ENCODE data around the gene NKAIN2. TPM values are rescaled to one million over a fixed set of nuclear protein-coding genes. Genes with fewer than 3 reads are reported as not detected.

NKAIN2 gene
- total and polyA plus RNA-seq, 12 donors: 0.07 to 3.0 (median 0.28) TPM; not detected in 1

DNA sequence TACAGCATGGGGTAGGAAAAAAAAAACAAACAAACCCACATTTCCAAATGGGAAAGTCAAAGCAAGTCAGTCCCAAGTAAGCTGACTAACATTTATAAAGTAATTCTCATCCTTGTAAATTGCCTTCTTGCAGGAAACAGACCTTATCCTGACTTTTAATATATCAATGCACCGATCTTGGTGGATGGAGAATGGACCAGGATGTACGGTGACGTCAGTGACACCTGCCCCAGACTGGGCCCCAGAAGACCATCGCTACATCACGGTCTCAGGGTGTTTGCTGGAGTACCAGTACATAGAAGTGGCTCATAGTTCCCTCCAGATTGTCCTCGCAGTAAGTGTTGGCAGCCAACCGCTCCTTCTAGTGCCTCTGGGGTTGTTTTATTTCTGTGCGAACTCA lies 854.4 kb downstream of the NKAIN2 start:
- intact Hi-C loops (cut with DNase I): no loop called here
- Histone ChIP-seq H3K4me1 (no peaks in the 10 kb centered on the region), H3K27ac (no peak overlapping the region), H3K9me3 (no peaks in the 10 kb centered on the region), H3K36me3 (no peaks in the 10 kb centered on the region), H3K27me3 (no peaks in the 10 kb centered on the region), H3K4me3 (no peak overlapping the region)
- 86 to 91% methylated on average over 8 of the region's 8 CpGs for WGBS, 2 donors
- TF ChIP-seq, protein P1, sequence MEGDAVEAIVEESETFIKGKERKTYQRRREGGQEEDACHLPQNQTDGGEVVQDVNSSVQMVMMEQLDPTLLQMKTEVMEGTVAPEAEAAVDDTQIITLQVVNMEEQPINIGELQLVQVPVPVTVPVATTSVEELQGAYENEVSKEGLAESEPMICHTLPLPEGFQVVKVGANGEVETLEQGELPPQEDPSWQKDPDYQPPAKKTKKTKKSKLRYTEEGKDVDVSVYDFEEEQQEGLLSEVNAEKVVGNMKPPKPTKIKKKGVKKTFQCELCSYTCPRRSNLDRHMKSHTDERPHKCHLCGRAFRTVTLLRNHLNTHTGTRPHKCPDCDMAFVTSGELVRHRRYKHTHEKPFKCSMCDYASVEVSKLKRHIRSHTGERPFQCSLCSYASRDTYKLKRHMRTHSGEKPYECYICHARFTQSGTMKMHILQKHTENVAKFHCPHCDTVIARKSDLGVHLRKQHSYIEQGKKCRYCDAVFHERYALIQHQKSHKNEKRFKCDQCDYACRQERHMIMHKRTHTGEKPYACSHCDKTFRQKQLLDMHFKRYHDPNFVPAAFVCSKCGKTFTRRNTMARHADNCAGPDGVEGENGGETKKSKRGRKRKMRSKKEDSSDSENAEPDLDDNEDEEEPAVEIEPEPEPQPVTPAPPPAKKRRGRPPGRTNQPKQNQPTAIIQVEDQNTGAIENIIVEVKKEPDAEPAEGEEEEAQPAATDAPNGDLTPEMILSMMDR (IDR thresholded peaks at IDR 0.05): no peak
- no peak for DNase-seq
- ATAC-seq: no peak

DNA sequence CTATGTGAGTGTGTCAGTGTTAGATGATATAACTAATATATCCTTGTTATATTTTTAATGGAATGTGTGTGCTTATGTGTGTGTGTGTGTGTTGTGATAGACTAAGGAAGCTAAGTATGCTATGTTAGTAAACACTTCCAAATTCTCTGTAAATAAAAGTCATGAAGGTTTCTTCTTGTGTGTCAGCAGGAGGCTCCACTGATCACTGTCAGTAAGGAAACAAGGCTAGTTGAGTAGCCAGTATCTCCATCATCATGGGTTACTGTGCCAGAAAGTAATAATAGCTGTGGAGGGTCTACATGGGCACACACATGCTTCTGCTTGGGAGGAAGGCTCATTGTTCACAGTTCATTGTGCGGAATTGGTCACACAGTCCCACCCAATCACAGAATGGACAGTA lies 855.8 kb downstream of the NKAIN2 start:
- Histone ChIP-seq H3K4me1 (no peaks in the 10 kb centered on the region), H3K36me3 (no peaks in the 10 kb centered on the region), H3K27ac (no peak overlapping the region), H3K9me3 (no peaks in the 10 kb centered on the region), H3K4me3 (no peak overlapping the region), H3K27me3 (no peaks in the 10 kb centered on the region)
- DNase-seq: no peak
- intact Hi-C loops (cut with DNase I): no loop called here
- TF ChIP-seq, protein P1 (IDR thresholded peaks at IDR 0.05): no peak
- no peak for ATAC-seq
- WGBS, 2 donors: 81 to 95% methylated on average over 1 of the region's 1 CpG

DNA sequence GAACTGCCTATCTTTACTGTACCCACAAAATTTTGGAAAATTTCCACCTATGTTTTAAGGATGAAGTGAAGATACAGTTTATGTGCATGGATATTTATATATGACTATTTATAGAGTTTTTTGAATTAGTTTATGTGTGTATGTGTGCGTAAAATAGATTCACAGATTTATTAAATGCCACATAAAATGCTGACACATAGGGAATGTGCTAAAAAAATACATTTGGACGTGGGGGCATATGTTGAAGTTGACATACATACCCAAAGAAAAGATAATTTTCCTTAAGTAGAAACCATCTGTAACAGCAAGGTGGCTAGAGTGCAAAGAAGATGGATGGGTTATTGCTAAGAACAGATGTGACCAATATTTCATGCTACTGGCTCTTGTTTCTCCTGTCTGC lies 856.5 kb downstream of the NKAIN2 start:
- no peak overlapping the region for H3K4me3 ChIP-seq

DNA sequence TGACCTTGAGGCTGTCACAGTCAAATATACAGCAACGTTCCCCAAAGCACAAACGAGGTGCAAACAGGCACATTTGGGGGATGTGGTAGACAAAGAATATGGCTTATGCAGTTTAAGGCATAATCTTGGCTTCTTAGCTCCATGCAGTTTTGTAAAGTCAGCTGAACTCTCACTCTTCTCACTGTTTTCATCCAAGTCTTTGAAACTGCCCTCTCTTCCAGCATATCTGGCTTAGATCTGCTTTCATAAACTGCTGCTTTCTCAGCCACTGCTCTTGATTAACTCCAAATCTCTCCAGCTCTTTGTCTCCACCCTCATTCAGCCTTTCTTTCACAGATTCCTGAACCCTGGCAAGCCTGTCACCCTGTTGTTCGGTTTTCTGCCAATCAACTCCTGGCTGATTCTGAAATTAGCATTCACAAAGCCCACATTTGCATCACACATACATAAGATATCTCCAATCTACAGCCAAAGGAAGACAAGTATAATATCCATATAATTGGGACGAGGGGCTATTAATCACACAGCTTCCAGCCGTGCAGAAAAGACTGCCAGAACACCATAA lies 857.5 kb downstream of the NKAIN2 start:
- 47 to 56% methylated on average over 5 of the region's 5 CpGs for WGBS, 2 donors
- ATAC-seq: no peak
- no peak overlapping the region for H3K27ac ChIP-seq
- no peaks in the 10 kb centered on the region for H3K36me3 ChIP-seq
- H3K4me1 ChIP-seq: no peaks in the 10 kb centered on the region
- intact Hi-C loops (cut with DNase I): no loop called here
- H3K9me3 ChIP-seq: peaks cover 0 to 4% (median 0%) of the 10 kb centered on the region in 11 donors
- DNase-seq: no peak
- no peak overlapping the region for H3K4me3 ChIP-seq
- TF ChIP-seq, protein P1 (IDR thresholded peaks at IDR 0.05): no peak
- H3K27me3 ChIP-seq: no peaks in the 10 kb centered on the region

More for the DNA sequence above, 856.5 kb downstream of the NKAIN2 start:
- intact Hi-C loops (cut with DNase I): no loop called here
- H3K36me3 ChIP-seq: no peaks in the 10 kb centered on the region
- DNase-seq (no peak), ATAC-seq (no peak)
- 46 to 52% methylated on average over 2 of the region's 2 CpGs for WGBS, 2 donors
- H3K9me3 ChIP-seq: peaks cover 0 to 4% (median 0%) of the 10 kb centered on the region in 11 donors
- no peaks in the 10 kb centered on the region for H3K4me1 ChIP-seq
- TF ChIP-seq, protein P1 (IDR thresholded peaks at IDR 0.05): no peak
- H3K27ac ChIP-seq: no peak overlapping the region
- no peaks in the 10 kb centered on the region for H3K27me3 ChIP-seq

Measured in heart right ventricle (tissue), 16 donors.